Pulmonary artery endothelial cell (primary cell): ENCODE measurements around the gene ATM. TPM values are rescaled to one million over a fixed set of nuclear protein-coding genes. Genes with fewer than 3 reads are reported as not detected.
"Not testable (repeated sequence)": the region's sequence is repeated elsewhere in the genome, so short reads cannot be mapped to it uniquely, and the experiment has no call there.

Source experiments
- DNase-seq: peaks from one replicate; pipeline ENCODE4 v3.0.0-alpha.2; 2011; ENCODE audit warnings: low read depth, low spot score
- total RNA-seq: library from RNA; depleted of rRNA; stranded (reverse); fragments of >200 nt; gene quantifications from 2 replicates; pipeline ENCODE4 v1.2.3, GENCODE V29; 2014

The ATM gene
- total RNA-seq, 1 donor from 2014 or later: 80.2 TPM

- DNase-seq: no peak
Measured at GRCh38 chr11:108278546-108278945, 55.7 kb downstream of the ATM start.

- no peak for DNase-seq
Measured at GRCh38 chr11:108278954-108279353, 56.1 kb downstream of the ATM start.

GRCh38 chr11:108286370-108286769 lies 63.5 kb downstream of the ATM start:
- DNase-seq: no peak

GRCh38 chr11:108286956-108287355 lies 64.1 kb downstream of the ATM start:
- DNase-seq: no peak

- DNase-seq: not testable (repeated sequence)
Measured at GRCh38 chr11:108289066-108289465, 66.2 kb downstream of the ATM start.

GRCh38 chr11:108289699-108290098 lies 66.8 kb downstream of the ATM start:
- no peak for DNase-seq

GRCh38 chr11:108293229-108293628 lies 70.4 kb downstream of the ATM start:
- no peak for DNase-seq

GRCh38 chr11:108302121-108302785 lies 79.4 kb downstream of the ATM start:
- DNase-seq: no peak

GRCh38 chr11:108307751-108308150 lies 84.9 kb downstream of the ATM start:
- no peak for DNase-seq

- no peak for DNase-seq
Measured at GRCh38 chr11:108313444-108313843, 90.6 kb downstream of the ATM start.

GRCh38 chr11:108316061-108316460 lies 93.2 kb downstream of the ATM start:
- DNase-seq: no peak

- no peak for DNase-seq
Measured at GRCh38 chr11:108319541-108320145, 96.8 kb downstream of the ATM start.

- no peak for DNase-seq
Measured at GRCh38 chr11:108322666-108323065, 99.8 kb downstream of the ATM start.

GRCh38 chr11:108324587-108324986 lies 101.7 kb downstream of the ATM start:
- DNase-seq: no peak

- no peak for DNase-seq
Measured at GRCh38 chr11:108333403-108333899, 110.6 kb downstream of the ATM start.

- no peak for DNase-seq
Measured at GRCh38 chr11:108338750-108339149, 115.9 kb downstream of the ATM start.

- DNase-seq: no peak
Measured at GRCh38 chr11:108340973-108341372, 118.1 kb downstream of the ATM start.

GRCh38 chr11:108341654-108342053 lies 118.8 kb downstream of the ATM start:
- DNase-seq: no peak

GRCh38 chr11:108343714-108344113 lies 120.8 kb downstream of the ATM start:
- DNase-seq: no peak

- no peak for DNase-seq
Measured at GRCh38 chr11:108345767-108346166, 122.9 kb downstream of the ATM start.

- DNase-seq: no peak
Measured at GRCh38 chr11:108346451-108346850, 123.6 kb downstream of the ATM start.

- no peak for DNase-seq
Measured at GRCh38 chr11:108351468-108351867, 128.6 kb downstream of the ATM start.

GRCh38 chr11:108364159-108364558 lies 141.3 kb downstream of the ATM start:
- DNase-seq: no peak
